ENCODE measurements around the gene RC3H1. TPM values are rescaled to one million over a fixed set of nuclear protein-coding genes. Genes with fewer than 3 reads are reported as not detected.
A peak's percentile ranks its signal among the peaks of the same experiment; 100 is the strongest.

Gene RC3H1
- total and polyA plus RNA-seq, 9 of the 15 experiments (the other 6 are each of a cell fraction or from before 2014, with no cell fraction given), result 2.4 to 31.7 (median 12.4) TPM

- TF ChIP-seq, protein P1, sequence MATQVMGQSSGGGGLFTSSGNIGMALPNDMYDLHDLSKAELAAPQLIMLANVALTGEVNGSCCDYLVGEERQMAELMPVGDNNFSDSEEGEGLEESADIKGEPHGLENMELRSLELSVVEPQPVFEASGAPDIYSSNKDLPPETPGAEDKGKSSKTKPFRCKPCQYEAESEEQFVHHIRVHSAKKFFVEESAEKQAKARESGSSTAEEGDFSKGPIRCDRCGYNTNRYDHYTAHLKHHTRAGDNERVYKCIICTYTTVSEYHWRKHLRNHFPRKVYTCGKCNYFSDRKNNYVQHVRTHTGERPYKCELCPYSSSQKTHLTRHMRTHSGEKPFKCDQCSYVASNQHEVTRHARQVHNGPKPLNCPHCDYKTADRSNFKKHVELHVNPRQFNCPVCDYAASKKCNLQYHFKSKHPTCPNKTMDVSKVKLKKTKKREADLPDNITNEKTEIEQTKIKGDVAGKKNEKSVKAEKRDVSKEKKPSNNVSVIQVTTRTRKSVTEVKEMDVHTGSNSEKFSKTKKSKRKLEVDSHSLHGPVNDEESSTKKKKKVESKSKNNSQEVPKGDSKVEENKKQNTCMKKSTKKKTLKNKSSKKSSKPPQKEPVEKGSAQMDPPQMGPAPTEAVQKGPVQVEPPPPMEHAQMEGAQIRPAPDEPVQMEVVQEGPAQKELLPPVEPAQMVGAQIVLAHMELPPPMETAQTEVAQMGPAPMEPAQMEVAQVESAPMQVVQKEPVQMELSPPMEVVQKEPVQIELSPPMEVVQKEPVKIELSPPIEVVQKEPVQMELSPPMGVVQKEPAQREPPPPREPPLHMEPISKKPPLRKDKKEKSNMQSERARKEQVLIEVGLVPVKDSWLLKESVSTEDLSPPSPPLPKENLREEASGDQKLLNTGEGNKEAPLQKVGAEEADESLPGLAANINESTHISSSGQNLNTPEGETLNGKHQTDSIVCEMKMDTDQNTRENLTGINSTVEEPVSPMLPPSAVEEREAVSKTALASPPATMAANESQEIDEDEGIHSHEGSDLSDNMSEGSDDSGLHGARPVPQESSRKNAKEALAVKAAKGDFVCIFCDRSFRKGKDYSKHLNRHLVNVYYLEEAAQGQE (IDR thresholded peaks at IDR 0.05; ENCODE audit: borderline replicate concordance), result peak; percentile 29; the same call in 1 of the 2 replicates
- TF ChIP-seq, protein P1 (CRISPR knock-in tag; IDR thresholded peaks at IDR 0.05; ENCODE audit: low read depth), result no peak
- TF ChIP-seq LCOR (CRISPR knock-in tag; IDR thresholded peaks at IDR 0.05), result no peak
- ChIA-PET POLR2A (interaction anchor here (0.6 to 0.7 kb wide), 2 partner anchors 10 to 18 kb away, joined by 3 read pairs; no protein-coding TSS in a partner anchor), CTCF (ENCODE audit: low intra/inter-chr PET ratio) (no interaction called here)
- in situ Hi-C loops (cut with MboI), result no loop called here
- no peaks in the 10 kb centered on the region for H3K9me1 ChIP-seq (ENCODE audit: control insufficient read depth, insufficient read depth, low read length)
- H3K27ac ChIP-seq (ENCODE audit: extremely low read depth, low read depth, low read length), result no peak overlapping the region
- DNase-seq (ENCODE audit: extremely low read depth in 1 of 4, low spot score in 3 of 4) (no peak), ATAC-seq (no peak), FAIRE-seq (no peak)
- H3K4me3 ChIP-seq, result no peak overlapping the region
- no peak overlapping the region for H3K9ac ChIP-seq (ENCODE audit: insufficient read depth in 1 of 2, low read depth in 2 of 2, low read length in 2 of 2)
- H3K9me3 ChIP-seq (replicated peaks; ENCODE audit: control insufficient read depth, insufficient read depth, low read depth, low read length), result no peaks in the 10 kb centered on the region
- no TSS peak for BruUV-seq (replicated peaks)
- no peak overlapping the region for H3K4me2 ChIP-seq (ENCODE audit: insufficient read depth, low read length)
- no peaks in the 10 kb centered on the region for H4K20me1 ChIP-seq (replicated peaks; ENCODE audit: control insufficient read depth, insufficient read depth, low read length)
- intact Hi-C loops (cut with micrococcal nuclease), result no loop called here
- no peaks in the 10 kb centered on the region for H3K27me3 ChIP-seq (ENCODE audit: control insufficient read depth in 2 of 2, insufficient read depth in 2 of 2, low read length in 2 of 2)
- 50% methylated on average over 1 of the region's 1 CpG for WGBS (ENCODE audit: insufficient coverage, low coverage, missing lambda C conversion rate)
- no peaks in the 10 kb centered on the region for H3K4me1 ChIP-seq (replicated peaks in 1 of 2; ENCODE audit: control insufficient read depth in 2 of 2, insufficient read depth in 2 of 2, low read length in 2 of 2)
- H2AFZ ChIP-seq (ENCODE audit: low read depth, low read length), result no peak overlapping the region
- no peaks in the 10 kb centered on the region for H3K79me2 ChIP-seq (ENCODE audit: control insufficient read depth, insufficient read depth, low read length)
- no peaks in the 10 kb centered on the region for H3K36me3 ChIP-seq (ENCODE audit: control insufficient read depth, insufficient read depth, low read length)
These were observed 19.2 kb upstream of the RC3H1 start for GRCh38 chr1:174041369-174041768.

All from K562 (cell line).